ENCODE measurements around the gene TASP1.

Gene TASP1

GRCh38 chr20:13441388-13441787 is 197.3 kb downstream of the TASP1 start:
- no peak for DNase-seq (ENCODE audit: low read depth)

GRCh38 chr20:13436530-13436929 is 202.2 kb downstream of the TASP1 start:
- DNase-seq (ENCODE audit: low read depth): no peak

GRCh38 chr20:13432126-13432525 is 206.6 kb downstream of the TASP1 start:
- no peak for DNase-seq (ENCODE audit: low read depth)

- DNase-seq (ENCODE audit: low read depth): no peak
Observed at GRCh38 chr20:13430346-13431002, 208.3 kb downstream of the TASP1 start.

- DNase-seq (ENCODE audit: low read depth): no peak
Observed at GRCh38 chr20:13428684-13429083, 210.0 kb downstream of the TASP1 start.

GRCh38 chr20:13426870-13427269 is 211.9 kb downstream of the TASP1 start:
- no peak for DNase-seq (ENCODE audit: low read depth)

GRCh38 chr20:13425381-13426135 is 213.2 kb downstream of the TASP1 start:
- DNase-seq (ENCODE audit: low read depth): no peak

GRCh38 chr20:13424174-13424833 is 214.4 kb downstream of the TASP1 start:
- DNase-seq (ENCODE audit: low read depth): no peak

GRCh38 chr20:13423472-13424173 is 215.1 kb downstream of the TASP1 start:
- no peak for DNase-seq (ENCODE audit: low read depth)

GRCh38 chr20:13422637-13423036 is 216.1 kb downstream of the TASP1 start:
- no peak for DNase-seq (ENCODE audit: low read depth)

GRCh38 chr20:13420625-13421024 is 218.1 kb downstream of the TASP1 start:
- DNase-seq (ENCODE audit: low read depth): no peak

- peak; percentile 25 for DNase-seq (ENCODE audit: low read depth)
Observed at GRCh38 chr20:13419477-13419876, 219.3 kb downstream of the TASP1 start.

GRCh38 chr20:13418263-13419229 is 220.2 kb downstream of the TASP1 start:
- peak; percentile 38 for DNase-seq (ENCODE audit: low read depth)

GRCh38 chr20:13416531-13416930 is 222.2 kb downstream of the TASP1 start:
- DNase-seq (ENCODE audit: low read depth): no peak

GRCh38 chr20:13412806-13413445 is 225.8 kb downstream of the TASP1 start:
- DNase-seq (ENCODE audit: low read depth): no peak

- no peak for DNase-seq (ENCODE audit: low read depth)
Observed at GRCh38 chr20:13404293-13404692, 234.4 kb downstream of the TASP1 start.

- DNase-seq (ENCODE audit: low read depth): no peak
Observed at GRCh38 chr20:13403453-13403852, 235.3 kb downstream of the TASP1 start.

GRCh38 chr20:13402986-13403385 is 235.7 kb downstream of the TASP1 start:
- DNase-seq (ENCODE audit: low read depth): no peak

- no peak for DNase-seq (ENCODE audit: low read depth)
Observed at GRCh38 chr20:13402171-13402760, 236.5 kb downstream of the TASP1 start.

- DNase-seq (ENCODE audit: low read depth): peak; percentile 61
Observed at GRCh38 chr20:13401596-13401995, 237.1 kb downstream of the TASP1 start.

Data from EH (cell line).